GM21576 (cell line): ENCODE data around the gene SECISBP2.
"Not testable (repeated sequence)": the region's sequence is repeated elsewhere in the genome, so short reads cannot be mapped to it uniquely, and the experiment has no call there.

ENCODE experiments used
- ATAC-seq: cut with Tn5 transposase; IDR thresholded peaks from one replicate; pipeline ENCODE4 v1.9.1; 2021; ENCODE audit warnings: mild to moderate bottlenecking, moderate library complexity; ENCODE audit not compliant: unreplicated experiment

The SECISBP2 gene

DNA sequence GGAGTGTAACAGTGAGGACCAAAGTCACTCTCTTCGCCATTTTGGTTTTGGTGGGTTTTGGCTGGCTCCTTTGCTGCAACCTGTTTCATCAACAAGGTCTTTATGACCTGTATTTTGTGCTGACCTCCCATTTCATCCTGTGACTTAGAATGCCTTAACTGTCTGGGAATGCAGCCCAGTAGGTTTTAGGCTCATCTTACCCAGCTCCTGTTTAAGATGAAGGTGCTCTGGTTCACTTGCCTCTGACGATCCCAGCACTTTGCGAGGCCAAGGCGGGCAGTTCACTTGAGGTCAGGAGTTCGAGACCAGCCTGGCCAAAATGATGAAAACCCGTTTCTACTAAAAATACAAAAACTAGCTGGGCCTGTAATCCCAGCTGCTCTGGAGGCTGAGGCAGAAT is 9.1 kb upstream of the SECISBP2 start:
- no peak for ATAC-seq

DNA sequence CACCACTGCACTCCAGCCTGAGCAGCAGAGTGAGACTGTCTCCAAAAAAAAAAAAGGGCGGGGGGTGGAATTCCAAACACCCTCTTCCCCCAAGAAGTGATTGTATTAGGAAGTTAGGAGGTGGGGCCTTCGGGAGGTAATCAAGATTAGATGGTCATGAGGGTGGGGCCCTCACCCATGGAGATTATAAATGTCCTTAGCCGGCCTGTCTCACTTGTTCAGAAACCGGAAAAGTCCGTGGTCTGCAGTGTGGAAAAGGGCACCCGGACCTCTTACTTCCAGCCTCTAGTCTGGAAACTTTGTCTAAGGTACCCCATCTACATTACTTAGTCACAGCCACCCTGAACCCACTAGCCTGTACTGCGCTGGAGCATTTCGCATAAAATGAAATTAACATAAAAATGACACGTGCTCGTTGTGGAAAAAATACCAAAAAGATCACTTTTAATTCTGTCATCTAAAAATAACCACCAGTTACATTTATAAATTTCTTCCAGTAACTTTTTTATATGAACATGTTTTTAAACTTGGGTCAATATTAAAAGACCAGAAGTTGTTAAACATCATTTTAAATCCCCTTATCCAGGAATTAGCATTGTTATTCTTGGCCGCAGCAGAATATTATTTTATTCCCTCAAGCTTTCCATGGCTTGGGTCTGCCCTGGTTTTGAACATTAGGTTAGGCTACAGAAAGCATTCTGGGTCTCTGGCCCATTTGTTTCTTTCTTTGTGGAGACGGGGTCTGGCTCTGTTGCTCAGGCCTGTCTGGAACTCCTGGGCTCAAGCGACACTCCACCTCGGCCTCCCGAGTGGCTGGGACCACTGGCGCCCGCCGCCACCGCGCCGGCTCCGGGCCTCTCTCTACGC is 8.5 kb upstream of the SECISBP2 start:
- ATAC-seq, result no peak

DNA sequence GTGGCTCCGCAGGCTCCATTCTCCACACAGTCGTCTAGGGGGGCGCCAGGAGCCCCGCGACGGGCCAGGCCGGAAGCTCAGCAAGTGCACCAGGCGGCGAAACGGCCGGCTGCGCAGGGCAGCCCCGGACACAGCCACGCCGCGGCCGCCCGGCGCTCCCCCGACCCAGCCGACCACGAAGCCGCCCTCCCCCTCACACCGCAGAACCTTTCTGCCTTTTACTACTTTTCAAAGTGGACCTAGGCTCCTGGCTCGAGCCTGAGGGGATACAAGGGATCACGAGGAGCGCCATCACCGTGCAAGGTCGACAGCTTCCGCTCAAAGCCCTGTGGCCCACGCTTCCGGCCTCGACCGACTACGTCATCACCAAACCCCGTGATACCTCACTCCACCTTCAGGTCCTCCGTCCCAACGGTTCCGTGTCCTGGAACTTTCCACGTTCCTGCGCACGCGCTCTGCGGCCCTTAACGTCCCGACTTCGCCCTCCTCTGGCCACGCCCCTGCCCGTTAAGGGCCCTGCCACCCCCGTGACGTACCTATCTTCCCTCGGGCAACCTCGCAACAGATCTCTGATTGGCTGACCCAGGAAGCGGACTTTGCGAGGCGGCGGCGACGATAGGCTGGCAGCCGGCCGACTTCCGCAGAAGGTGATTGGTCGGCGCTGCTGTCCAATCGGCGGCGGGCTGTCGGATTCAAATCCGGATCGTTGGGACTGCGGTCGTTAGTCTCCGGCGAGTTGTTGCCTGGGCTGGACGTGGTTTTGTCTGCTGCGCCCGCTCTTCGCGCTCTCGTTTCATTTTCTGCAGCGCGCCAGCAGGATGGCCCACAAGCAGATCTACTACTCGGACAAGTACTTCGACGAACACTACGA is 7.6 kb upstream of the SECISBP2 start, which contains the start of gene CKS2:
TSS of gene CKS2 (plus strand) at position 721 of the 871 bp plus-strand sequence. CDS start at position 819, 98 bp downstream.
- peak; percentile 90 for ATAC-seq

DNA sequence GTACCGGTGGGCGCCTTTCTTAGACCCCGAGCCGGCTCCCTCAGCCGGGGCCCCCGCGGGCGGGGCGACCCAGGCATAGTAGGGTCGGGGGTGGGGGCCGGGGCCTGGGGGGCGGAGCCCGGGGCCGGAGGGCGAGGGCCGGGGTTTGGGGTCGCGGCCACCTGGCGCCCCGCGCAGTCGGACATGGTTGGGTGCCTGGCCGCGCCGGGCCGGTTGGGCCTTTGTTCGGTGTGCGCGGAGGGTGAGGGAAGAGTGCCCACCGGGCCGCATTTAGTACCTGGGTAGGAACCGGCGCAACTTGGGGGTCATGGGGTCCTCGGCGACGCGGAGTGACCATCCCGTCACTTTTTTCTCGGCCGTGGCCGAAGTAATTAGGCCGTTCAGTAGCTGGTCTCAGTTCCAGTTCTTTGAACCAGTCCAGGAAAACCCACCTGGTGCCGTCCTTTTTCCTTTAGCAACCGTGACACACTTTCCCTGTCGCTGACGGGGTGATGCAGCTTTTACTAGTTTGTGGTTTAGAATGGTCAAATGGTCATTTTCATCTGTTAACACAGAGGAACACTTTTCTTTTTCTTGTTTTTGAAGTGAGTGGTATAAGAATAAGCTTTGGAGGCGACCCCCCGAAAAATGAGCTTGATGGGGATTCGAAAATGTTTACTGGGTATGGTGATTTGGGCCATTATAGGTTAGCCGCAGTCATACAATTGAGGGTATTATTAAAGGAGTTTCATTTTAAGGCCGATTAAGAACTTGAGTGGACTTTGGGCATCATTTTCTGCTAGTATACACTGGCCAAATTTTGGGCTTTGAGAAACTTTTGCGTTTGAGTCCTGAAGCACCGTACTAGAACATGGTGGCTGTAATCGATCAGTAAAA is 6.7 kb upstream of the SECISBP2 start:
- ATAC-seq, result no peak

DNA sequence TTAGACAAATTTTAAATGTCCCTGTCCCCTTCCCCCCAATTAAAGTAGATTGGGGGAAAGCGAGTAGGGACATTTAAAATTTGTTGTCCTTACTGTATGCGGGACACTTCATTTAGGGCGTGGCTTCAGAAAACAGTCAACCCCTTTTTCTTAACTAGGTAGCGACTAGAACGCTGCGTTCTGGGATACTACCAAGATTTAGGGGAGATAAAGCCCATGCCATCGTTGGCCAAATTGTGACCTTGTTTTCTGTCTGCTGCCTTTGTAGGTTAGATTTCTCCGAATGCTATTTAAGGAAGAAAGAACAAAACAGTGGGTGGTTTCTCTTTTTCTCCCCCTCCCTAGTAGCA is 6.1 kb upstream of the SECISBP2 start:
- no peak for ATAC-seq

DNA sequence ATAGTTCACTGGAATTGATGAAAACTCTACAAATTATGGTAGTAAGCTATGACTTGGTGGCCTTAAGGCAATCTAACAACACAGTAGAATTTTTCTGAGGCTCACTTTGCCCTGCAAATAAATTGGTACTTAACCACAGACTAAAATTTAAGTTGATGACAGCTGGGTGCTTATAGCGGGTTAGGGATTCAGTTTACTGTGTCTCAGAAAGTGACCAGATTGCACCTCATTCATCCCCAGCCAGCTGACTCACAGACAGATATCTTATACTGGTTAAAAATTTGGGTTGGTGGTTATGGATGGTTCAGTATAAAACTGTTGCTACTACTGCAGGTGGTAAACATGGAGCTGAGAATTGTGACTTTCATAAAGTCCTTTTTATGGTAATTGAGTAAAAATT is 4.5 kb upstream of the SECISBP2 start:
- ATAC-seq, result no peak

DNA sequence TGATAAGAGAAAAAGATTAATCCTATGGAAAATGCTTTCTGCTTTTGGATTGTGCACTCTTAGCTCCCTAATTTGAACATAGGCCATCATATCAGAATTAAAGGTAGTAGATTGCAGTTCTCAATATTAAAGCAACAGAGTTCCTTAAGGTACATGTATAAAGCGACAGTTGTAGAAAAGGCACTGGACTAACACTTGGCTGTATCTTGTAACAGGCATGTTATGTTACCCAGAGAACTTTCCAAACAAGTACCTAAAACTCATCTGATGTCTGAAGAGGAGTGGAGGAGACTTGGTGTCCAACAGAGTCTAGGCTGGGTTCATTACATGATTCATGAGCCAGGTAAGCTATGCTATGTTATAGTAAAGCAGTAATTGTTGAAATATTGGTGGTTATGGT is 3.3 kb upstream of the SECISBP2 start:
- ATAC-seq, result no peak

DNA sequence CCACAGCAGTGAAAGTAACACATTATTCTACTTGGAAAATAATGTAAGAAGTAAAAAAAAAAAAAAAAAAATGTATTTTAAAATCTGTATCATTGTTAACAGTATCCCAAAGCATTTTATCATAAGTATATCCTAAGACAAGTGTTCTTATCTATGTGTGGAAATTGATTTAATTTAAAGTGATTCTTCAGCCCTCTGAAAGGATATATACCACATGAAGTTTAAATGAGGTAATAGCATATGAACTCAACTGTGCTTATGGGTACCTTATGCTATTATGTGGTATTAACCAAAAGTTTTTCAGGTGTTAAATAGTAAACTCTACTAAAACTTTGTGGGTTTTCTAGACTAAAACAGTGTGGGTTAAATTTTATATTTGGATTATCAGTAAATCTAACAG is 2.8 kb upstream of the SECISBP2 start:
- ATAC-seq, result no peak

DNA sequence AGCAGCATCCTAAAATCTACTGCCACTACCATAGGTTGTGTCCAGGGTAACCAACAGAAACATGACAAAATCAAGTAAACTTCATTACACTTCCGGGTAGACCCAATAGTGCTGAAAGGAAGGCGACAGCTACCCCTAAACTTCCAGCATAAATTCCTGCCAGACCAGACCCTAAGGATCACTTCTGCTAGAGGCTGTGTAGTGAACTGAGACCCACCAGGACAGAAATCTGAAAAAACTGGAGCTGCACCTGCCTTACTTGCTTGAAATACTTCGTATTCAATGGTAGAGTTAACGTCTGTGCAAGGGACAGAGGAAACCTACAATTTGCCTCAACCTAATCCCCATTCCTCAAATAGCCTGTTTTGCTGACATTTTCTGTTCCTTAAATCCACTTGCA is 1.0 kb upstream of the SECISBP2 start:
- no peak for ATAC-seq

DNA sequence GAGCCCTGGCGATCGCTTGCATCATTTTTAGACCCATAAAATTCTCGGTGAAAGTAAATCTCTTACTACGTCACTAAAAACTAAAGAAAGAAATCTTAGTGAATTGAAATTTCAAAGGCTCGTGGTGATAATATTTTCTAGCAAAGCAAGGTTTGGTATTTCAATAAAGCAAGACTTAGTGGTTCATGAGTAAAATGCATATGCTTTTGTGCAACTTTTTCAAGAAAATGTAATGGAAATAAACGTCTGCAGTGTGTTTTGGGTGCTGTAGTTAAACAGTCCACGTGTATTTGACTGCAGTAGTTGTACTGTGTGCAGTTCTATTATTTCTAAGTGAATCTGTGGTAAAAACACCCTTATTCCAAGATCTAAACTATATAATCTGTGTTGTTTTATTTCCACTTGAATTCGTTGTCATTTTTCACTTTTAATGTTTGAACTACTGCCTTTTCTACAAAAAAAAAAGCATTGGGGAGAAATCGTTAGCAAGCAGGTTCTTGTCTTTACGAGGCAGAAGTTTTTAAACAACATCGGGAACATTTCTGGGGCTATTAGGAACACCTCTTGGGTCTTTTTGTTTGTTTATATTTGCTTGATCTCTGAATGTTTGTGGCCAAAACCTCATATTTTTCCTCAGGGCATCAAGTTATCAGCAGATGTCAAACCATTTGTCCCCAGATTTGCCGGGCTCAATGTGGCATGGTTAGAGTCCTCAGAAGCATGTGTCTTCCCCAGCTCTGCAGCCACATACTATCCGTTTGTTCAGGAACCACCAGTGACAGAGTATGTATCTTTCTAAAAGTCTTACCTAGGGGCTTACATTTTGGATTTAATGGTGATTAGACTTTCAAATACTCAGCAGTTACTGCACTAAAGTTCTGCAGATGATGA is 960 bp downstream of the SECISBP2 start:
- ATAC-seq, result no peak

DNA sequence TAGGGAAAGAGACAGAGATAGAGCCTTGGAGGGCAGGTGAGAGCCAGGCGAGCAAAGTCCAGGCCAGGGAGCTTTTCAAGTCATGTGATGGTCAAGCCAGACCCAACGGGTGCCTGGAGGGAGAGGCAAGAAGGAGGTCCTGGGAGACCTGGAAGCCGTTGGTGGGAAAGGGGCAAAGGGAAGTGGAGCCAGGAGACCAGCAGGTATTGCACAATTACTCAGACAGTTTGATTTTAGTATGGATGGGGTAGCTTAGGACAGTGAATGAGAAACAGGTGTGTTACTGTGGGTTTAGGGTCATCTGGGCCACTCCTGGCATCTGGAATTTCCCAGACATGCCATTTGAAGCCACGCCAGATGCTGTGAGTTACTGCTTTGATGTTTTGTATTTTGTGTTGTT is 5.1 kb downstream of the SECISBP2 start:
- ATAC-seq, result no peak

DNA sequence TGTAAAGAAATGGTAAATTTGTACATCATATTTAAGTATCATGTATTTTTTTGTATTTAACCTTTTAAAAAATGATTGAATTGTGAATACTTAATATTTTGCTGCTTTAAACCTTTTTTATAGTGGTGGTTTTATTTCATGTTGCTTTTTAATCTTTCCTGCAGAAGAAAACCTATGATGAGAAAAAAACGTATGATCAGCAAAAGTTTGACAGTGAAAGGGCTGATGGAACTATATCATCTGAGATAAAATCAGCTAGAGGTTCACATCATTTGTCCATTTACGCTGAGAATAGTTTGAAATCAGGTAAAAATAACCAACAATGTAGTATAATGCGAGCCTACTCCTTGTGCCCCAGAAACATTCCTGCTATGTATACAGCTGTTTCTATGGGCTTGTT is 7.4 kb downstream of the SECISBP2 start:
- ATAC-seq, result no peak

DNA sequence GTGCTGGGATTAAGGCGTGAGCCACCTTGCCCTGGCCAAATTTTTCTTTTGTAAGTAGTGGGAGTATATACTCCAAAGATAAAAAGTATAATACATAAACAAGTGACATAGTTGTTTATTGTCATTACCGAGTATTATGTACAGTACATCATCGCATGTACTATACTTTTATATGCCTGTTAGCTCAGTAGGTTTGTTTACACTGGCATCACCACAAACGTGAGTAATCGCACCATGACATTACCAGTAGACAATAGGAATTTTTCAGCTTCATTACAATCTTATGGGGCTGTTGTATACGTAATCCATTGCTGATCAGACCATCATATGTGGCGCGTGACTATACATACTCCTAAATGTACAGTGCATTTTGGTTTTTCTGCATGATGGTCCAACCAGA is 9.8 kb downstream of the SECISBP2 start:
- ATAC-seq, result no peak

DNA sequence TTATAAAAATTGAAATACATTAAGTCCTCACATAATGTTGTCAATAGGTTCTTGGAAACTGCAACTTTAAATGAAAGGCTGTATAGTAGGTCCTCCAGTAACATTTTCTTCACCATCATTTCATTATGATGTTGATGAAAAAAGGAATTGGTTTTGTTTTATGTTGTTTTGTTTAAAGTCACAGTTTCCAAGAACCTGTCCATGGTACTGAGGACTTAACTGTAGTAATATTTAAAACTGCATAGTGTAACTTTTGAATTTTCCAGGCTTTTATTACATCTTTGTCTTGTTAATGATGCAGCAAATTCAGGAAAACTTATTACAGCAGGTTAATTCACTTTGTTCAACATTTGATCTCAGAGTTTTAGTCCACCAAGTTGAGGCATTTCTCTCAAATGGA is 11.6 kb downstream of the SECISBP2 start:
- ATAC-seq, result no peak

DNA sequence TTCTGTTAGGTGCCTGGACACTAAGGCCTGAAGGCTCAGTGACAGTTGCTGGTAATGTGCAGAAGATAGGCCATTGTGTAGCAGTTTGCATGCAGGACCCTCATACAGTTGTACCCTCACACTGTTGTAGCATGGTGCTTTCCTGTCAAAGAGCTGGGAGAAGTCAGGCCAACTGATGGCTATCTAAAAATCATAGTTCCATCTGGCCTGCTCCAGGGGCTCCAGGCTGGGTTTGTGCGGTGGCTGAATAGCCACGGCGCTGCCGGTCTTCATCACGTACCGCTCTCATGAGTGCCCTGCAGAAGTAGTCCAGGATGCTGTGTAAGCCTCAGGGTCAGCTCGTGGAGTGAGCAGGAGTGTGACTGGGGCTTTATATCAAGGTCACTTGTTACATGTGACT is 12.2 kb downstream of the SECISBP2 start:
- no peak for ATAC-seq

DNA sequence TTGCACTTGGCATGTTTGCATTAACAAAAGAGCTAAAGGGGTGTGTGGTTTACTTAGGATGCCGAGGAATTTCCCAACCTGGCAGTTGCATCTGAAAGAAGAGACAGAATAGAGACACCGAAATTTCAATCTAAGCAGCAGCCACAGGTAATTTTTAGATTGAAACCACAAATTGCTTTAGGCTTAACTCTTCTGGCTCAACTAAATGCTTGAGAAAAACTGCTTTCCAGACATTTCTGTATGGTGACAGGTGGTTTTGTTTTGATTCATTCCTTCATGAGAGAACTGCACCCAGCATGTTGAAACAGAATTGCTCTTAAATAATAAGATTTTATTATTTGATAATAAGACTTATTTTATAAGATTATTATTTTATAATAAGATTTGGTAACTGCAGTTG is 21.5 kb downstream of the SECISBP2 start:
- ATAC-seq, result no peak

DNA sequence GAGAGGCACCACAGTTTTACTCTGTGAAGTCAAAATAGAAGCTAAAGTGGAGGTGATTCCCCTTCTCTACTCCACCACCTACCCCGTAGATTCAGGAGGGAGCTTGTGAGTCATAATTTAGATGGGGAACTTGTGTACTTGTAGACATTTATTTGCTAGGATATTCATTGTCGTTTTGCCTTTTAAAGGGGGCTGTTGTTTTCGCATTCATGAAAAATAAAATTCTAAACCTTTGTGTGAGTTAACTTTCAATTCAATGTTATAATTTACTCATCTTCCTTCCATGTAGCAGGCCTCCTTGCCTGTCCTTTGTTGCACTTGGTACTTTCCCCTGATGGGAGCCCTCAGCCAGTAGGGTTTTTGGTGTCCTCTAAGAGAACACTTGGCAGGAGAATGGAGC is 22.0 kb downstream of the SECISBP2 start:
- peak; percentile 73 for ATAC-seq

DNA sequence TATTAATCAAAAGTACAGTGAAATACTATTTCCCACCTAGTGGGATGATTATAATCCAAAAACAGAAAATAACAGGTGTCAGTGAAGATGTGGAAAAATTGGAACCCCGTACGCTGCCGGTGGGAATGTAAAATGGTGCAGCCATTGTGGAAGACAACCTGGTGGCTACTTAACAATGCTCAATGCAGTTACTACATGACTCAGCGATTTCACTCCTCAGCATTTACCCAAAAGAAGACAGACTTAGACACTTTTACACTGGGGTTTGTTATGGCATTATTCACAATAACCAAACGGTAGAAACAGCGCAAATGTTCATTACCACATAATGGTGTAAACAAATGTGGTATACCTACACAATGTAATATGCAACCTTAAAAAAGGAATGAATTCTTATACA is 23.9 kb downstream of the SECISBP2 start:
- ATAC-seq, result no peak

DNA sequence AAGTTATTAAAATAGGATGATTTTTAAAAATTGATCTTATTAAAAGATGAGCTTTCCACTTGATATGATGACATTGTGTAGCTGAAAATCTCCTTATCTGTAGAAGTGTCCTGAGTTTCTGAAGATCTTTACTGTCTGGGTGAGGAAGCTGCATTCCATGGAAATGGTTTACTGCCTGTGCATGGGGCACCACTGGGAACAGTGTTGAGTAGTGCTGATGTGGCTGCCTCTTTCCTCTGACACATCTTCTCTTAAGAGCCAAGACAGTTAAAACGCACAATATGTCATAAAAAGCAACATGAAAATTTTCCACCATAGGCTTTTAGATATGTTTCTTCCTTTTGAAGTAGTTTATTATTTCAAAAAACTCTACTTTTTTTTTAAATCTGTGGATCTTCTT is 24.6 kb downstream of the SECISBP2 start:
- no peak for ATAC-seq

DNA sequence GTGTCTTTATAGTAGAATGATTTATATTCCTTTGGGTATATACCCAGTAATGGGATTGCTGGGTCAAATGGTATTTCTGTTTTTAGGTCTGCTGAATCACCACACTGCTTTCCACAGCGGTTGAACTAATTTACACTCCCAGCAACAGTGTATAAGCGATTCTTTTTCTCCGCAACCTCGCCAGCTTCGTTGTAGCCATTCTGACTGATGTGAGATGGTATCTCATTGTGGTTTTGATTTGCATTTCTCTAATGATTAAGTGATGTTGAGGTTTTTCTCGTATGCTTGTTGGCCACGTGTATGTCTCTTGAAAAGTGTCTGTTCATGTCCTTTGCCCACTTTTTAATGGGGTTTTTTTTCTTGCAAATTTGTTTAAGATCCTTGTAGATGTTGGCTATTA is 25.5 kb downstream of the SECISBP2 start:
- not testable (repeated sequence) for ATAC-seq
